DND-41 (cell line): ENCODE measurements around the gene HLA-A.

ENCODE experiments used
- CTCF ChIP-seq: IDR thresholded peaks from 2 replicates; pipeline ENCODE4 v1.5.1; 2012; ENCODE audit warnings: borderline replicate concordance, low read length, moderate library complexity, mild to moderate bottlenecking; ENCODE audit not compliant: poor library complexity, severe bottlenecking; ENCODE audit errors: extremely low read depth
- EZH2 ChIP-seq: IDR thresholded peaks from 3 replicates; pipeline ENCODE4 v1.6.1; 2012; ENCODE audit warnings: borderline replicate concordance, low read depth, mild to moderate bottlenecking, moderate library complexity, low read length, inconsistent platforms; ENCODE audit not compliant: severe bottlenecking

- TF ChIP-seq CTCF: no peak
- no peak for TF ChIP-seq EZH2
Measured at GRCh38 chr6:29953686-29954085, 11.4 kb downstream of the HLA-A start.
